ENCODE results near the gene FOXC2.

GRCh38 chr16:86618431-86619238, 52.0 kb downstream of the FOXC2 start:
- TF ChIP-seq, protein P1, sequence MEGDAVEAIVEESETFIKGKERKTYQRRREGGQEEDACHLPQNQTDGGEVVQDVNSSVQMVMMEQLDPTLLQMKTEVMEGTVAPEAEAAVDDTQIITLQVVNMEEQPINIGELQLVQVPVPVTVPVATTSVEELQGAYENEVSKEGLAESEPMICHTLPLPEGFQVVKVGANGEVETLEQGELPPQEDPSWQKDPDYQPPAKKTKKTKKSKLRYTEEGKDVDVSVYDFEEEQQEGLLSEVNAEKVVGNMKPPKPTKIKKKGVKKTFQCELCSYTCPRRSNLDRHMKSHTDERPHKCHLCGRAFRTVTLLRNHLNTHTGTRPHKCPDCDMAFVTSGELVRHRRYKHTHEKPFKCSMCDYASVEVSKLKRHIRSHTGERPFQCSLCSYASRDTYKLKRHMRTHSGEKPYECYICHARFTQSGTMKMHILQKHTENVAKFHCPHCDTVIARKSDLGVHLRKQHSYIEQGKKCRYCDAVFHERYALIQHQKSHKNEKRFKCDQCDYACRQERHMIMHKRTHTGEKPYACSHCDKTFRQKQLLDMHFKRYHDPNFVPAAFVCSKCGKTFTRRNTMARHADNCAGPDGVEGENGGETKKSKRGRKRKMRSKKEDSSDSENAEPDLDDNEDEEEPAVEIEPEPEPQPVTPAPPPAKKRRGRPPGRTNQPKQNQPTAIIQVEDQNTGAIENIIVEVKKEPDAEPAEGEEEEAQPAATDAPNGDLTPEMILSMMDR (IDR thresholded peaks at IDR 0.05) = no peak
- TF ChIP-seq POLR2A (IDR thresholded peaks at IDR 0.05) = no peak

Measured in heart left ventricle (tissue), 13 donors.